ENCODE measurements around the gene SF3A1. TPM values are rescaled to one million over a fixed set of nuclear protein-coding genes. Genes with fewer than 3 reads are reported as not detected.

Gene SF3A1
- total RNA-seq, 1 experiment from 2014 or later: 272 TPM

DNA sequence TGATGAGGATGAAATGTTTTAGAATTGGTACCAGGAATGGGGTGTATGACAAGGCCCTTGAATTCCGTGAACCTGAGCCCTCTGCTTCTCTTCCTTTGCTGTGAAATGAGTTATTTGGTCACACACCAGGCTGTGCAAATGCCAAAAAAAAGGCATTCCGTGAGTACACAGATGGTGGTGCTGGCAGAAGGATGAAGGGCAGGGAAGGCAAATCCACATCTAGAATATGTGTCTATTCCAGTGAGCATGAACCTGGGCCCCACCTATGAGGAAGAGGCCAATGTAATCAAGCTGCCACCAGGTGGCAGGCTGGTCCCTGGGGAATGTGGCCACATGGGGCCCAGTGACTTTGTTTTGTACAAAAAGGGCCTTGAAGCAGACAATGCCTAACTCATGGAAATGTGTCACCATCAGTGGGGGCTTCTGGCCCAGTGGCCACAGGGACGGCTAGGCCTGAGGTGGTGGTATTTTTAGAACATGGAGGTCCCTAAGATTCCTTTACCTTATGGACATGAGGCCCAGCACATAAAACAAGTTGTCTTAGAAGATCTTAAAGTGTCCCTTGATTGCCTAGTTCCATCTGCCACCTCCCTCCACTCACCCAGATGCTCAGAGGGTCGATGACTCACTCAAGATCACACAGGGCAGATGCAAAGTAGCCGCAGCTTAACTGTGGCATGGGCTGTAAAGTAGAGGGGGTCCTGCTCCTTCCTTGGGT lies 34.4 kb upstream of the SF3A1 start (continued):
- TF ChIP-seq SMAD3 (CRISPR knock-in tag; IDR thresholded peaks at IDR 0.05; ENCODE audit: borderline replicate concordance) (no peak), IRF2 (CRISPR knock-in tag; IDR thresholded peaks at IDR 0.05; ENCODE audit: borderline replicate concordance, low read depth) (no peak), OVOL2 (CRISPR knock-in tag; IDR thresholded peaks at IDR 0.05; ENCODE audit: borderline replicate concordance) (no peak), FOXK1 (CRISPR knock-in tag; IDR thresholded peaks at IDR 0.05) (no peak), ZNF396 (CRISPR knock-in tag; IDR thresholded peaks at IDR 0.05; ENCODE audit: borderline replicate concordance) (no peak), GRHL2 (CRISPR knock-in tag; IDR thresholded peaks at IDR 0.05; ENCODE audit: insufficient replicate concordance, severe bottlenecking) (no peak), FOXP1 (CRISPR knock-in tag; IDR thresholded peaks at IDR 0.05; ENCODE audit: borderline replicate concordance) (no peak), ZNF671 (CRISPR knock-in tag; IDR thresholded peaks at IDR 0.05) (no peak), NFATC4 (CRISPR knock-in tag; IDR thresholded peaks at IDR 0.05) (no peak)
- TF ChIP-seq, protein P1, sequence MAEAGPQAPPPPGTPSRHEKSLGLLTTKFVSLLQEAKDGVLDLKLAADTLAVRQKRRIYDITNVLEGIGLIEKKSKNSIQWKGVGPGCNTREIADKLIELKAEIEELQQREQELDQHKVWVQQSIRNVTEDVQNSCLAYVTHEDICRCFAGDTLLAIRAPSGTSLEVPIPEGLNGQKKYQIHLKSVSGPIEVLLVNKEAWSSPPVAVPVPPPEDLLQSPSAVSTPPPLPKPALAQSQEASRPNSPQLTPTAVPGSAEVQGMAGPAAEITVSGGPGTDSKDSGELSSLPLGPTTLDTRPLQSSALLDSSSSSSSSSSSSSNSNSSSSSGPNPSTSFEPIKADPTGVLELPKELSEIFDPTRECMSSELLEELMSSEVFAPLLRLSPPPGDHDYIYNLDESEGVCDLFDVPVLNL (CRISPR knock-in tag; IDR thresholded peaks at IDR 0.05; ENCODE audit: borderline replicate concordance, low read depth): no peak
- TF ChIP-seq, protein P2, sequence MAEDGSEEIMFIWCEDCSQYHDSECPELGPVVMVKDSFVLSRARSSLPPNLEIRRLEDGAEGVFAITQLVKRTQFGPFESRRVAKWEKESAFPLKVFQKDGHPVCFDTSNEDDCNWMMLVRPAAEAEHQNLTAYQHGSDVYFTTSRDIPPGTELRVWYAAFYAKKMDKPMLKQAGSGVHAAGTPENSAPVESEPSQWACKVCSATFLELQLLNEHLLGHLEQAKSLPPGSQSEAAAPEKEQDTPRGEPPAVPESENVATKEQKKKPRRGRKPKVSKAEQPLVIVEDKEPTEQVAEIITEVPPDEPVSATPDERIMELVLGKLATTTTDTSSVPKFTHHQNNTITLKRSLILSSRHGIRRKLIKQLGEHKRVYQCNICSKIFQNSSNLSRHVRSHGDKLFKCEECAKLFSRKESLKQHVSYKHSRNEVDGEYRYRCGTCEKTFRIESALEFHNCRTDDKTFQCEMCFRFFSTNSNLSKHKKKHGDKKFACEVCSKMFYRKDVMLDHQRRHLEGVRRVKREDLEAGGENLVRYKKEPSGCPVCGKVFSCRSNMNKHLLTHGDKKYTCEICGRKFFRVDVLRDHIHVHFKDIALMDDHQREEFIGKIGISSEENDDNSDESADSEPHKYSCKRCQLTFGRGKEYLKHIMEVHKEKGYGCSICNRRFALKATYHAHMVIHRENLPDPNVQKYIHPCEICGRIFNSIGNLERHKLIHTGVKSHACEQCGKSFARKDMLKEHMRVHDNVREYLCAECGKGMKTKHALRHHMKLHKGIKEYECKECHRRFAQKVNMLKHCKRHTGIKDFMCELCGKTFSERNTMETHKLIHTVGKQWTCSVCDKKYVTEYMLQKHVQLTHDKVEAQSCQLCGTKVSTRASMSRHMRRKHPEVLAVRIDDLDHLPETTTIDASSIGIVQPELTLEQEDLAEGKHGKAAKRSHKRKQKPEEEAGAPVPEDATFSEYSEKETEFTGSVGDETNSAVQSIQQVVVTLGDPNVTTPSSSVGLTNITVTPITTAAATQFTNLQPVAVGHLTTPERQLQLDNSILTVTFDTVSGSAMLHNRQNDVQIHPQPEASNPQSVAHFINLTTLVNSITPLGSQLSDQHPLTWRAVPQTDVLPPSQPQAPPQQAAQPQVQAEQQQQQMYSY (CRISPR knock-in tag; IDR thresholded peaks at IDR 0.05): no peak
- TF ChIP-seq, protein P3, sequence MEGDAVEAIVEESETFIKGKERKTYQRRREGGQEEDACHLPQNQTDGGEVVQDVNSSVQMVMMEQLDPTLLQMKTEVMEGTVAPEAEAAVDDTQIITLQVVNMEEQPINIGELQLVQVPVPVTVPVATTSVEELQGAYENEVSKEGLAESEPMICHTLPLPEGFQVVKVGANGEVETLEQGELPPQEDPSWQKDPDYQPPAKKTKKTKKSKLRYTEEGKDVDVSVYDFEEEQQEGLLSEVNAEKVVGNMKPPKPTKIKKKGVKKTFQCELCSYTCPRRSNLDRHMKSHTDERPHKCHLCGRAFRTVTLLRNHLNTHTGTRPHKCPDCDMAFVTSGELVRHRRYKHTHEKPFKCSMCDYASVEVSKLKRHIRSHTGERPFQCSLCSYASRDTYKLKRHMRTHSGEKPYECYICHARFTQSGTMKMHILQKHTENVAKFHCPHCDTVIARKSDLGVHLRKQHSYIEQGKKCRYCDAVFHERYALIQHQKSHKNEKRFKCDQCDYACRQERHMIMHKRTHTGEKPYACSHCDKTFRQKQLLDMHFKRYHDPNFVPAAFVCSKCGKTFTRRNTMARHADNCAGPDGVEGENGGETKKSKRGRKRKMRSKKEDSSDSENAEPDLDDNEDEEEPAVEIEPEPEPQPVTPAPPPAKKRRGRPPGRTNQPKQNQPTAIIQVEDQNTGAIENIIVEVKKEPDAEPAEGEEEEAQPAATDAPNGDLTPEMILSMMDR (IDR thresholded peaks at IDR 0.05): peak; percentile 42; the same call in 1 of the 2 replicates
- TF ChIP-seq, protein P4, sequence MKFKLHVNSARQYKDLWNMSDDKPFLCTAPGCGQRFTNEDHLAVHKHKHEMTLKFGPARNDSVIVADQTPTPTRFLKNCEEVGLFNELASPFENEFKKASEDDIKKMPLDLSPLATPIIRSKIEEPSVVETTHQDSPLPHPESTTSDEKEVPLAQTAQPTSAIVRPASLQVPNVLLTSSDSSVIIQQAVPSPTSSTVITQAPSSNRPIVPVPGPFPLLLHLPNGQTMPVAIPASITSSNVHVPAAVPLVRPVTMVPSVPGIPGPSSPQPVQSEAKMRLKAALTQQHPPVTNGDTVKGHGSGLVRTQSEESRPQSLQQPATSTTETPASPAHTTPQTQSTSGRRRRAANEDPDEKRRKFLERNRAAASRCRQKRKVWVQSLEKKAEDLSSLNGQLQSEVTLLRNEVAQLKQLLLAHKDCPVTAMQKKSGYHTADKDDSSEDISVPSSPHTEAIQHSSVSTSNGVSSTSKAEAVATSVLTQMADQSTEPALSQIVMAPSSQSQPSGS (CRISPR knock-in tag; IDR thresholded peaks at IDR 0.05; ENCODE audit: borderline replicate concordance, low read depth): no peak
- TF ChIP-seq, protein P5, sequence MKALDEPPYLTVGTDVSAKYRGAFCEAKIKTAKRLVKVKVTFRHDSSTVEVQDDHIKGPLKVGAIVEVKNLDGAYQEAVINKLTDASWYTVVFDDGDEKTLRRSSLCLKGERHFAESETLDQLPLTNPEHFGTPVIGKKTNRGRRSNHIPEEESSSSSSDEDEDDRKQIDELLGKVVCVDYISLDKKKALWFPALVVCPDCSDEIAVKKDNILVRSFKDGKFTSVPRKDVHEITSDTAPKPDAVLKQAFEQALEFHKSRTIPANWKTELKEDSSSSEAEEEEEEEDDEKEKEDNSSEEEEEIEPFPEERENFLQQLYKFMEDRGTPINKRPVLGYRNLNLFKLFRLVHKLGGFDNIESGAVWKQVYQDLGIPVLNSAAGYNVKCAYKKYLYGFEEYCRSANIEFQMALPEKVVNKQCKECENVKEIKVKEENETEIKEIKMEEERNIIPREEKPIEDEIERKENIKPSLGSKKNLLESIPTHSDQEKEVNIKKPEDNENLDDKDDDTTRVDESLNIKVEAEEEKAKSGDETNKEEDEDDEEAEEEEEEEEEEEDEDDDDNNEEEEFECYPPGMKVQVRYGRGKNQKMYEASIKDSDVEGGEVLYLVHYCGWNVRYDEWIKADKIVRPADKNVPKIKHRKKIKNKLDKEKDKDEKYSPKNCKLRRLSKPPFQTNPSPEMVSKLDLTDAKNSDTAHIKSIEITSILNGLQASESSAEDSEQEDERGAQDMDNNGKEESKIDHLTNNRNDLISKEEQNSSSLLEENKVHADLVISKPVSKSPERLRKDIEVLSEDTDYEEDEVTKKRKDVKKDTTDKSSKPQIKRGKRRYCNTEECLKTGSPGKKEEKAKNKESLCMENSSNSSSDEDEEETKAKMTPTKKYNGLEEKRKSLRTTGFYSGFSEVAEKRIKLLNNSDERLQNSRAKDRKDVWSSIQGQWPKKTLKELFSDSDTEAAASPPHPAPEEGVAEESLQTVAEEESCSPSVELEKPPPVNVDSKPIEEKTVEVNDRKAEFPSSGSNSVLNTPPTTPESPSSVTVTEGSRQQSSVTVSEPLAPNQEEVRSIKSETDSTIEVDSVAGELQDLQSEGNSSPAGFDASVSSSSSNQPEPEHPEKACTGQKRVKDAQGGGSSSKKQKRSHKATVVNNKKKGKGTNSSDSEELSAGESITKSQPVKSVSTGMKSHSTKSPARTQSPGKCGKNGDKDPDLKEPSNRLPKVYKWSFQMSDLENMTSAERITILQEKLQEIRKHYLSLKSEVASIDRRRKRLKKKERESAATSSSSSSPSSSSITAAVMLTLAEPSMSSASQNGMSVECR (CRISPR knock-in tag; IDR thresholded peaks at IDR 0.05; ENCODE audit: borderline replicate concordance): no peak
- TF ChIP-seq, protein P6, sequence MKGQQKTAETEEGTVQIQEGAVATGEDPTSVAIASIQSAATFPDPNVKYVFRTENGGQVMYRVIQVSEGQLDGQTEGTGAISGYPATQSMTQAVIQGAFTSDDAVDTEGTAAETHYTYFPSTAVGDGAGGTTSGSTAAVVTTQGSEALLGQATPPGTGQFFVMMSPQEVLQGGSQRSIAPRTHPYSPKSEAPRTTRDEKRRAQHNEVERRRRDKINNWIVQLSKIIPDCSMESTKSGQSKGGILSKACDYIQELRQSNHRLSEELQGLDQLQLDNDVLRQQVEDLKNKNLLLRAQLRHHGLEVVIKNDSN (CRISPR knock-in tag; IDR thresholded peaks at IDR 0.05): peak; percentile 28; the same call in 1 of the 2 replicates
- TF ChIP-seq, protein P7, sequence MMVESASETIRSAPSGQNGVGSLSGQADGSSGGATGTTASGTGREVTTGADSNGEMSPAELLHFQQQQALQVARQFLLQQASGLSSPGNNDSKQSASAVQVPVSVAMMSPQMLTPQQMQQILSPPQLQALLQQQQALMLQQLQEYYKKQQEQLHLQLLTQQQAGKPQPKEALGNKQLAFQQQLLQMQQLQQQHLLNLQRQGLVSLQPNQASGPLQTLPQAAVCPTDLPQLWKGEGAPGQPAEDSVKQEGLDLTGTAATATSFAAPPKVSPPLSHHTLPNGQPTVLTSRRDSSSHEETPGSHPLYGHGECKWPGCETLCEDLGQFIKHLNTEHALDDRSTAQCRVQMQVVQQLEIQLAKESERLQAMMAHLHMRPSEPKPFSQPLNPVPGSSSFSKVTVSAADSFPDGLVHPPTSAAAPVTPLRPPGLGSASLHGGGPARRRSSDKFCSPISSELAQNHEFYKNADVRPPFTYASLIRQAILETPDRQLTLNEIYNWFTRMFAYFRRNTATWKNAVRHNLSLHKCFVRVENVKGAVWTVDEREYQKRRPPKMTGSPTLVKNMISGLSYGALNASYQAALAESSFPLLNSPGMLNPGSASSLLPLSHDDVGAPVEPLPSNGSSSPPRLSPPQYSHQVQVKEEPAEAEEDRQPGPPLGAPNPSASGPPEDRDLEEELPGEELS (CRISPR knock-in tag; IDR thresholded peaks at IDR 0.05): no peak
